Activated CD4-positive, alpha-beta T cell treated with anti-CD3 and anti-CD28 coated beads, Interleukin-2, amount 50 U/mL, for 4 hours (primary cell): ENCODE data around the gene PTPRK.
"Not testable (repeated sequence)": the region's sequence is repeated elsewhere in the genome, so short reads cannot be mapped to it uniquely, and the experiment has no call there.

Source experiments
- DNase-seq, 2 experiments: peaks; one replicate each; pipeline ENCODE4 v3.0.0-alpha.2; 2020

The PTPRK gene

GRCh38 chr6:127937747-127938146 is 582.7 kb downstream of the PTPRK start:
- no peak for DNase-seq

- DNase-seq, result no peak
These were observed 583.3 kb downstream of the PTPRK start for GRCh38 chr6:127937102-127937501.

- DNase-seq, result no peak
These were observed 585.4 kb downstream of the PTPRK start for GRCh38 chr6:127934956-127935355.

GRCh38 chr6:127933852-127934840 is 586.3 kb downstream of the PTPRK start:
- peak in 1 of 2 experiments; percentile 9 for DNase-seq

GRCh38 chr6:127933137-127933536 is 587.3 kb downstream of the PTPRK start:
- DNase-seq, result no peak

GRCh38 chr6:127932708-127933107 is 587.7 kb downstream of the PTPRK start:
- no peak for DNase-seq

- DNase-seq, result not testable (repeated sequence)
These were observed 594.0 kb downstream of the PTPRK start for GRCh38 chr6:127926441-127926840.

- no peak for DNase-seq
These were observed 596.0 kb downstream of the PTPRK start for GRCh38 chr6:127924440-127924839.

GRCh38 chr6:127924031-127924430 is 596.4 kb downstream of the PTPRK start:
- DNase-seq, result no peak

GRCh38 chr6:127923135-127923534 is 597.3 kb downstream of the PTPRK start:
- no peak for DNase-seq

- DNase-seq, result no peak
These were observed 598.4 kb downstream of the PTPRK start for GRCh38 chr6:127921982-127922381.

GRCh38 chr6:127920804-127921203 is 599.6 kb downstream of the PTPRK start:
- DNase-seq, result no peak
